GM12891 (cell line): ENCODE results near the gene REXO4.

Experiments
- POLR2A ChIP-seq: IDR thresholded peaks from 2 replicates; pipeline ENCODE4 v1.6.1; 2011; ENCODE audit warnings: low read depth, low read length, control low read depth
- POLR2AphosphoS5 ChIP-seq: IDR thresholded peaks from 2 replicates; pipeline ENCODE4 v1.6.1; 2011; ENCODE audit warnings: low read depth, low read length, control low read depth
- SPI1 ChIP-seq: IDR thresholded peaks from 2 replicates; pipeline ENCODE4 v1.6.1; 2011; ENCODE audit warnings: low read depth, low read length, control low read depth
- TAF1 ChIP-seq: IDR thresholded peaks from 2 replicates; pipeline ENCODE4 v1.6.1; 2011; ENCODE audit warnings: low read depth, low read length, control low read depth

DNA sequence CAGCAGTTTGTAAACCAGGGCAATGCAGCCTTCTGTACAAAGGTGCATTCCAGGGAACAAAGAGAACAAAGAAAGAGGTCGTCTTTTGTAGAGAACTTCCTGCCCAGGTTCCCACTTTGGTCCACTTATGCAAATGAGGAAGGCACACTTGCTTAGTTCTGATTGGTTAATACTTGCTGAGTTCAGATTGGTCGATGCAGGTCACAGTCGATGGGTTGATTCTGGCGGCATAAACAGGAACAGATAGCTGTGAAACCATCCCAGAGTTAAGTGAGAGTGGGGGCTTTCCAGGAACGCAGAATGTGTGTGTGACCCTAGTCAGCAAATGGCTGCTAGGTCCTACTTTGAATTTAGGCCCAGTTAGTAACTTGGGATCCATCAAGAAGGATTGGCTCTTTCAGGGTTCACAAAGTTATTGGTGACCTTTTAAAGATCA is 2.6 kb upstream of the REXO4 start:
- TF ChIP-seq POLR2A: peak; percentile 36; the same call in 1 of the 2 replicates
- TF ChIP-seq POLR2AphosphoS5: no peak
- no peak for TF ChIP-seq TAF1
- TF ChIP-seq SPI1: peak; percentile 74
